Glutamatergic neuron (in vitro differentiated cells): Measurements from ENCODE around the gene EIF2S1. TPM values are rescaled to one million over a fixed set of nuclear protein-coding genes. Genes with fewer than 3 reads are reported as not detected.

Experiments used
- DNase-seq: peaks from one replicate; pipeline ENCODE4 v3.0.0; 2022
- H3K27ac Mint-ChIP-seq: one replicate; pipeline ENCODE4 v1.8.0; 2020; ENCODE audit warnings: mild to moderate bottlenecking, mixed read lengths, inconsistent platforms; ENCODE audit not compliant: unreplicated experiment
- H3K27me3 Mint-ChIP-seq: one replicate; pipeline ENCODE4 v1.8.0; 2020; ENCODE audit warnings: mild to moderate bottlenecking, moderate library complexity, mixed read lengths, inconsistent platforms; ENCODE audit not compliant: unreplicated experiment
- H3K36me3 Mint-ChIP-seq: one replicate; pipeline ENCODE4 v1.8.0; 2020; ENCODE audit warnings: mild to moderate bottlenecking, mixed read lengths, inconsistent platforms; ENCODE audit not compliant: unreplicated experiment
- H3K4me1 Mint-ChIP-seq: one replicate; pipeline ENCODE4 v1.8.0; 2020; ENCODE audit warnings: mild to moderate bottlenecking, low read depth, mixed read lengths, inconsistent platforms; ENCODE audit not compliant: unreplicated experiment
- H3K4me3 Mint-ChIP-seq: one replicate; pipeline ENCODE4 v1.8.0; 2020; ENCODE audit warnings: mild to moderate bottlenecking, mixed read lengths, inconsistent platforms; ENCODE audit not compliant: unreplicated experiment
- H3K9me3 Mint-ChIP-seq: one replicate; pipeline ENCODE4 v1.8.0; 2020; ENCODE audit warnings: mild to moderate bottlenecking, moderate library complexity, mixed read lengths, inconsistent platforms; ENCODE audit not compliant: unreplicated experiment
- CTCF ChIP-seq: fragments of 200-600 bp; sonication (generic); IDR thresholded peaks from one replicate; pipeline ENCODE4 v1.5.0; 2021; ENCODE audit not compliant: partially characterized antibody, unreplicated experiment
- total RNA-seq: library from RNA; stranded (reverse); fragmentation: NEBNext Ultra II Directional; extraction: Animal tissue kit (Norgen Biotek cat#: 25700); gene quantifications from one replicate; pipeline ENCODE4 v1.2.1, GENCODE V29; 2021; ENCODE audit not compliant: unreplicated experiment

The EIF2S1 gene
- total RNA-seq, 1 donor from 2014 or later: 68.2 TPM

- no peak for DNase-seq
- H3K4me3 Mint-ChIP-seq: no peak overlapping the region
- H3K27ac Mint-ChIP-seq: no peak overlapping the region
- H3K36me3 Mint-ChIP-seq: no peaks in the 10 kb centered on the region
- H3K27me3 Mint-ChIP-seq: no peaks in the 10 kb centered on the region
- no peaks in the 10 kb centered on the region for H3K4me1 Mint-ChIP-seq
- H3K9me3 Mint-ChIP-seq: peaks cover 4% of the 10 kb centered on the region
- no peak for TF ChIP-seq CTCF
Measured at GRCh38 chr14:67429510-67430205, 69.5 kb downstream of the EIF2S1 start.

- Mint-ChIP-seq H3K4me1 (no peaks in the 10 kb centered on the region), H3K36me3 (no peaks in the 10 kb centered on the region), H3K27ac (no peak overlapping the region), H3K27me3 (peaks cover 5% of the 10 kb centered on the region), H3K4me3 (no peak overlapping the region), H3K9me3 (peaks cover 4% of the 10 kb centered on the region)
- no peak for DNase-seq
- TF ChIP-seq CTCF: no peak
Measured at GRCh38 chr14:67432050-67432564, 72.0 kb downstream of the EIF2S1 start.

DNA sequence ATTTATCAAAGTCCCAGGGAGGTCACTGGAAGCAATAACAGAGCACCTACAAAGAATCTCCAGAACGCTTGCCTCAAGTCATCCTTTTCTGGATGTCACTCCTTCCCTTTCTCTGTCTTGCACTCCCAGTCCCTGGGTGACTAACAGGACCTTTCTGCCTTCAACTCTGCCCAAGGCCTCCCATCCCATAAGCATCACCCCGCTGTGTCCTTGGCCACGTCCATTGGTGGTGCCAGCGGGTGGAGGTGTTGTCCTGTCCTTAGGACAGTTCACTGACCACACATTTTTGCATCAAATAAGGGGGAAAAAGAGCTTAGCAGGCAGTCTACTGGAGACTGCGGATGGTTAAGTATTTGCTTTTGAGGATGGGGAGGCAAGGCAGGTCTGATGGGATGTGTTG lies 75.5 kb downstream of the EIF2S1 start:
- no peak for TF ChIP-seq CTCF
- H3K4me1 Mint-ChIP-seq: no peaks in the 10 kb centered on the region
- no peak overlapping the region for H3K27ac Mint-ChIP-seq
- no peak for DNase-seq
- peaks cover 5% of the 10 kb centered on the region for H3K27me3 Mint-ChIP-seq
- no peaks in the 10 kb centered on the region for H3K36me3 Mint-ChIP-seq
- H3K4me3 Mint-ChIP-seq: no peak overlapping the region
- H3K9me3 Mint-ChIP-seq: peaks cover 4% of the 10 kb centered on the region

Other genes with a start within 250 kb of the EIF2S1 start
- gene GARIN2, start 170.9 kb upstream of the EIF2S1 start, total RNA-seq: not detected
- 4.5 TPM for gene PALS1, start 118.9 kb upstream of the EIF2S1 start, total RNA-seq
- 108 TPM for gene ATP6V1D, start 524 bp upstream of the EIF2S1 start, total RNA-seq
- not detected for gene PLEK2, start 51.8 kb downstream of the EIF2S1 start, total RNA-seq
- gene TMEM229B, start 128.4 kb downstream of the EIF2S1 start, total RNA-seq: 7.5 TPM
- gene PLEKHH1, start 173.0 kb downstream of the EIF2S1 start, total RNA-seq: 32.4 TPM
- gene PIGH, start 239.9 kb downstream of the EIF2S1 start, total RNA-seq: 24.3 TPM